OCI-LY1 (cell line): Measurements from ENCODE around the gene POLR3F.

ENCODE experiments used
- H2AFZ ChIP-seq: fragments of 200-600 bp; sonication (generic), shearing (Covaris generic); 2 replicates; pipeline ENCODE4 v1.6.0; 2014; ENCODE audit warnings: antibody characterized with exemption, mild to moderate bottlenecking, low read length
- H3F3A ChIP-seq: fragments of 200-600 bp; sonication (generic), shearing (Covaris generic); 2 replicates; pipeline ENCODE4 v1.6.0; 2014; ENCODE audit warnings: mild to moderate bottlenecking, antibody characterized with exemption, low read length, moderate library complexity; ENCODE audit not compliant: insufficient read depth
- H3K27ac ChIP-seq: fragments of 200-600 bp; sonication (generic); 2 replicates; pipeline ENCODE4 v1.5.1; 2014; ENCODE audit warnings: low read length, mixed run types, mild to moderate bottlenecking, low read depth; ENCODE audit not compliant: poor library complexity, severe bottlenecking
- H3K27me3 ChIP-seq: fragments of 200-600 bp; sonication (generic); 2 replicates; pipeline ENCODE4 v1.6.0; 2014; ENCODE audit warnings: antibody characterized with exemption, mild to moderate bottlenecking, low read length, moderate library complexity; ENCODE audit not compliant: insufficient read depth
- H3K36me3 ChIP-seq: fragments of 200-600 bp; sonication (generic); 2 replicates; pipeline ENCODE4 v1.6.1; 2014; ENCODE audit warnings: mild to moderate bottlenecking, antibody characterized with exemption, low read length, moderate library complexity, mixed read lengths; ENCODE audit not compliant: insufficient read depth
- H3K4me1 ChIP-seq: fragments of 200-600 bp; sonication (generic); 2 replicates; pipeline ENCODE4 v1.5.1; 2014; ENCODE audit warnings: mild to moderate bottlenecking, low read length, moderate library complexity; ENCODE audit not compliant: insufficient read depth, severe bottlenecking
- H3K4me2 ChIP-seq: fragments of 200-600 bp; sonication (generic), shearing (Covaris generic); 2 replicates; pipeline ENCODE4 v1.6.1; 2014; ENCODE audit warnings: low read length
- H3K4me3 ChIP-seq: fragments of 200-600 bp; sonication (generic); 2 replicates; pipeline ENCODE4 v1.5.1; 2014; ENCODE audit warnings: low read length, low read depth, mild to moderate bottlenecking, mixed read lengths; ENCODE audit not compliant: poor library complexity, severe bottlenecking
- H3K79me2 ChIP-seq: fragments of 200-600 bp; shearing (Covaris generic); 2 replicates; pipeline ENCODE4 v1.6.1; 2016; ENCODE audit warnings: mixed run types, low read length, mixed read lengths; ENCODE audit not compliant: insufficient read depth
- H3K9ac ChIP-seq: fragments of 200-600 bp; sonication (generic), shearing (Covaris generic); 2 replicates; pipeline ENCODE4 v1.6.1; 2014; ENCODE audit warnings: mild to moderate bottlenecking, low read length, mixed read lengths
- H3K9me2 ChIP-seq: fragments of 200-600 bp; sonication (generic), shearing (Covaris generic); 2 replicates; pipeline ENCODE4 v1.6.1; 2014; ENCODE audit warnings: low read depth, mild to moderate bottlenecking, low read length, mixed read lengths
- H3K9me3 ChIP-seq: fragments of 200-600 bp; shearing (Covaris generic); 2 replicates; pipeline ENCODE4 v1.6.1; 2014; ENCODE audit warnings: low read length, mixed read lengths
- H4K20me1 ChIP-seq: fragments of 200-600 bp; sonication (generic), shearing (Covaris generic); 2 replicates; pipeline ENCODE4 v1.6.0; 2016; ENCODE audit warnings: mild to moderate bottlenecking, low read length; ENCODE audit not compliant: insufficient read depth
- EZH2 ChIP-seq: fragments of 200-600 bp; sonication (generic), shearing (Covaris generic); IDR thresholded peaks from 2 replicates; pipeline ENCODE4 v1.8.0; 2017; ENCODE audit warnings: borderline replicate concordance, mixed run types, mild to moderate bottlenecking, antibody characterized with exemption, low read length, moderate library complexity, mixed read lengths
- TF ChIP-seq, protein P1 (sequence below): fragments of 200-600 bp; sonication (generic), shearing (Covaris generic); IDR thresholded peaks from 2 replicates; pipeline ENCODE4 v1.5.1; 2017; ENCODE audit warnings: mild to moderate bottlenecking, antibody characterized with exemption, low read length, moderate library complexity, mixed read lengths

Gene POLR3F, protein sequence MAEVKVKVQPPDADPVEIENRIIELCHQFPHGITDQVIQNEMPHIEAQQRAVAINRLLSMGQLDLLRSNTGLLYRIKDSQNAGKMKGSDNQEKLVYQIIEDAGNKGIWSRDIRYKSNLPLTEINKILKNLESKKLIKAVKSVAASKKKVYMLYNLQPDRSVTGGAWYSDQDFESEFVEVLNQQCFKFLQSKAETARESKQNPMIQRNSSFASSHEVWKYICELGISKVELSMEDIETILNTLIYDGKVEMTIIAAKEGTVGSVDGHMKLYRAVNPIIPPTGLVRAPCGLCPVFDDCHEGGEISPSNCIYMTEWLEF

DNA sequence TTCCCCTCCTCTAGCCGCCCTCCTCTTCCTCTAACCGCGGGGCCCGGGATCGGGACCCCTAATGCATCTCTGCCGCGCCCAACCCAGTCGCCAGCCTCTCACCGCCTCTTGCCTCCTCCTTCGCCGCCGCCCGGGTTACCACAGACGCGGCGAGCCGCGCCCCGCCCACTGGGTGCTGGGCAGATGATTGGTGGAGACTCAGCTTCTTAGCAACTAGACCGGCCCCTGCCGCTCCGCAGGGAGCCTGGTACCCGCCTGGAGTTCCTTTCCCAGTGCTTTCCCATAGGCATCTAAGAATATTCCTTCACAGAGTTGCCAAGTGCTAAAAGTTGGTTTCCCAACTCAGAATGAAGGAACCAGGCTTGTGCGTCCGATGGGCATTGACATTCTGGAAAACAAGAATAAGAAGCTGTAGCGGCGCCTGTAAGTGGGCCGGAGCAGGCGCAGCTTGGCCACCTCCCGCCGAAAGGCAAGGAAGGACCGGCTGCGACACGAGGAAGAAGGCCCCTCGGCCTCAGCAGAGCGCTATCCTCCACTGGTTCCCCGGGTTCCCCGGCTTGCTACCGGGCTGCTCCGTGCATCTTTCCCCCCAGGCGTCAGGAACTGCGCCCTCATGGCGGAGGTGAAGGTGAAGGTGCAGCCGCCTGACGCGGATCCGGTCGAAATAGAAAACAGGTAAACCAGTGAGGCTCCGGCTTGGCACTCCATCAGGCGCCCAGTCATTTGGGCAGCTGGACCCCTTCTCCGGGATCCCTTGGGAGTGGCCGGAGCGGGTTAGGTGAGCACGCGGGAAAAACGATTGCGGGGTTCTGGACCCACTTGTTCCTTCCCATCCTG lies at the start of gene POLR3F, which contains the start of gene DZANK1:
POLR3F (plus strand) TSS at position 497 of the 837 bp plus-strand sequence; CDS start at position 614, 117 bp downstream.
DZANK1 (minus strand) TSS at position 137 of the 837 bp plus-strand sequence. CDS start 1,672 bp downstream, outside the sequence.
- H3K4me1 ChIP-seq = peaks cover 19% of the 10 kb centered on the region
- TF ChIP-seq, protein P1, sequence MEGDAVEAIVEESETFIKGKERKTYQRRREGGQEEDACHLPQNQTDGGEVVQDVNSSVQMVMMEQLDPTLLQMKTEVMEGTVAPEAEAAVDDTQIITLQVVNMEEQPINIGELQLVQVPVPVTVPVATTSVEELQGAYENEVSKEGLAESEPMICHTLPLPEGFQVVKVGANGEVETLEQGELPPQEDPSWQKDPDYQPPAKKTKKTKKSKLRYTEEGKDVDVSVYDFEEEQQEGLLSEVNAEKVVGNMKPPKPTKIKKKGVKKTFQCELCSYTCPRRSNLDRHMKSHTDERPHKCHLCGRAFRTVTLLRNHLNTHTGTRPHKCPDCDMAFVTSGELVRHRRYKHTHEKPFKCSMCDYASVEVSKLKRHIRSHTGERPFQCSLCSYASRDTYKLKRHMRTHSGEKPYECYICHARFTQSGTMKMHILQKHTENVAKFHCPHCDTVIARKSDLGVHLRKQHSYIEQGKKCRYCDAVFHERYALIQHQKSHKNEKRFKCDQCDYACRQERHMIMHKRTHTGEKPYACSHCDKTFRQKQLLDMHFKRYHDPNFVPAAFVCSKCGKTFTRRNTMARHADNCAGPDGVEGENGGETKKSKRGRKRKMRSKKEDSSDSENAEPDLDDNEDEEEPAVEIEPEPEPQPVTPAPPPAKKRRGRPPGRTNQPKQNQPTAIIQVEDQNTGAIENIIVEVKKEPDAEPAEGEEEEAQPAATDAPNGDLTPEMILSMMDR = no peak
- TF ChIP-seq EZH2 = no peak
- H3F3A ChIP-seq = no peaks in the 10 kb centered on the region
- peaks cover 13% of the 10 kb centered on the region for H3K79me2 ChIP-seq
- peak within 1 kb of the TSS; percentile 37; the same call in 1 of the 2 replicates for H2AFZ ChIP-seq
- H3K4me2 ChIP-seq = peak within 1 kb of the TSS; percentile 99
- H3K4me3 ChIP-seq = peak within 1 kb of the TSS; percentile 90
- no peak within 1 kb of the TSS for H3K27ac ChIP-seq
- no peaks in the 10 kb centered on the region for H4K20me1 ChIP-seq
- no peaks in the 10 kb centered on the region for H3K9me2 ChIP-seq
- H3K9ac ChIP-seq = peak within 1 kb of the TSS; percentile 86
- peaks cover 7% of the 10 kb centered on the region; the same call in 1 of the 2 replicates for H3K36me3 ChIP-seq
- H3K9me3 ChIP-seq = no peaks in the 10 kb centered on the region
- no peaks in the 10 kb centered on the region for H3K27me3 ChIP-seq

DNA sequence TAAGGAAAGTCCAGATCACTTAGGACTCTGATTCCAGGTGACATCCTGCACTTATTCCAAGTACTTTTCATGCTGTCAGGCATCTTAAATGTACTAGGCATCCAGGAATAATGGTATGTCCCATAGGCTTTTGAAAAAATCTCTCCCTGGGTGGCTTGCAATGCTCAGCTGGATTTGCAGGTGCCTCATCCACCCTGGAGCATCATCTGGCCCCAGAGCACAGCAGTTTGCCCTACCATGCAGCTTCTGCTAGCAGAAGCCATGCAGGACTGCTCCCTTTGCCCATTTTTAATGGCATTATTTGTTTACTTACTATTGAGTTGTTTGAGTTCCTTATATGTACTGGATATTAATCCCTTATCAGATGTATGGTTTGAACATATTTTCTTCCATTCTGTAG lies 45.6 kb upstream of the POLR3F start:
- Histone ChIP-seq H3K27ac (no peak overlapping the region), H3K36me3 (no peaks in the 10 kb centered on the region), H3K79me2 (no peaks in the 10 kb centered on the region), H3K9ac (no peak overlapping the region), H2AFZ (no peak overlapping the region), H3K27me3 (no peaks in the 10 kb centered on the region), H3K4me3 (no peak overlapping the region), H3K9me3 (no peaks in the 10 kb centered on the region), H3K9me2 (no peaks in the 10 kb centered on the region), H3K4me2 (no peak overlapping the region), H3F3A (no peaks in the 10 kb centered on the region), H4K20me1 (no peaks in the 10 kb centered on the region), H3K4me1 (no peaks in the 10 kb centered on the region)
- TF ChIP-seq EZH2 = no peak
- TF ChIP-seq, protein P1 = no peak

DNA sequence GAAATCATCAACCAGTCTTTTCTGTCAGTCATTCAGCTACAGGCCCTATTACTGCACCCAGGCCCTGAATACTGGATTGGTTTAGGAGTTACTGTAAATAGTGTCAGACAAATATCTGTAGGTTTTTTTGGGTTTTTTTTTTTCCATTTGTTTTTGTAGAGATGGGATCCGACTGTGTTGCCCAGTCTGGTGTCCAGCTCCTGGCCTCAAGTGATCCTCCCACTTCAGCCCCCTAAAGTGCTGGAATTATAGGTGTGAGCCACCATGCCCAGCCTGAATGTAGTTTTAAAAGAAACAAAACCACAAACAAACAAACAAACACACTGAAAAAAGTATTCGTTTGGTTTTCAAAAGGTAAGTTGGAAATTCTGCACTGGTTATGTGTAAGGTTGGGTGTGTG lies 40.0 kb upstream of the POLR3F start:
- Histone ChIP-seq H3K4me1 (no peaks in the 10 kb centered on the region), H3K79me2 (no peaks in the 10 kb centered on the region), H3F3A (no peaks in the 10 kb centered on the region), H4K20me1 (no peaks in the 10 kb centered on the region), H3K4me3 (no peak overlapping the region), H3K9me2 (no peaks in the 10 kb centered on the region), H3K9ac (no peak overlapping the region), H3K4me2 (no peak overlapping the region), H3K9me3 (no peaks in the 10 kb centered on the region), H2AFZ (no peak overlapping the region), H3K27ac (no peak overlapping the region), H3K27me3 (no peaks in the 10 kb centered on the region), H3K36me3 (no peaks in the 10 kb centered on the region)
- TF ChIP-seq, protein P1 = no peak
- TF ChIP-seq EZH2 = no peak
